SK-N-SH treated with all-trans-retinoic acid at 6 μM for 48 hours (cell line): ENCODE measurements around the gene KDM4B.

Source experiments
- ARNTL ChIP-seq: fragments of 450-650 bp; formaldehyde crosslinking; IDR thresholded peaks from 2 replicates; pipeline ENCODE4 v1.5.0; 2020; ENCODE audit warnings: low read depth, mild to moderate bottlenecking, moderate library complexity, borderline replicate concordance
- ESRRG ChIP-seq: fragments of 250-450 bp; sonication (Bioruptor Pico); IDR thresholded peaks from 2 replicates; pipeline ENCODE4 v1.6.1; 2021; ENCODE audit warnings: mild to moderate bottlenecking
- ISL1 ChIP-seq: fragments of 250-450 bp; sonication (Bioruptor Pico); IDR thresholded peaks from 2 replicates; pipeline ENCODE4 v2.1.2; 2022; ENCODE audit warnings: mild to moderate bottlenecking, moderate library complexity
- OSR1 ChIP-seq: fragments of 250-450 bp; sonication (Bioruptor Pico); IDR thresholded peaks from 2 replicates; pipeline ENCODE4 v1.8.0; 2022; ENCODE audit warnings: moderate library complexity, mild to moderate bottlenecking, inconsistent platforms
- PATZ1 ChIP-seq: fragments of 250-450 bp; sonication (Bioruptor Pico); IDR thresholded peaks from 2 replicates; pipeline ENCODE4 v1.8.0; 2020; ENCODE audit warnings: mild to moderate bottlenecking, moderate library complexity, borderline replicate concordance
- POU6F1 ChIP-seq: fragments of 250-450 bp; sonication (Bioruptor Pico); IDR thresholded peaks from 2 replicates; pipeline ENCODE4 v1.8.0; 2021; ENCODE audit warnings: low read depth, mild to moderate bottlenecking, moderate library complexity, borderline replicate concordance
- PPARA ChIP-seq: fragments of 250-450 bp; sonication (Bioruptor Pico); IDR thresholded peaks from 2 replicates; pipeline ENCODE4 v1.5.0; 2020; ENCODE audit warnings: mild to moderate bottlenecking, borderline replicate concordance
- RARB ChIP-seq: fragments of 250-450 bp; sonication (Bioruptor Pico); IDR thresholded peaks from 2 replicates; pipeline ENCODE4 v1.8.0; 2021; ENCODE audit warnings: mild to moderate bottlenecking, moderate library complexity
- SNAI2 ChIP-seq: fragments of 250-450 bp; sonication (Bioruptor Pico); IDR thresholded peaks from 2 replicates; pipeline ENCODE4 v1.5.0; 2020; ENCODE audit warnings: mild to moderate bottlenecking, moderate library complexity
- ZFP3 ChIP-seq: fragments of 250-450 bp; sonication (Bioruptor Pico); IDR thresholded peaks from 2 replicates; pipeline ENCODE4 v1.5.0; 2020; ENCODE audit warnings: mild to moderate bottlenecking, moderate library complexity
- ZFP30 ChIP-seq: fragments of 450-650 bp; formaldehyde crosslinking; IDR thresholded peaks from 2 replicates; pipeline ENCODE4 v1.5.0; 2022; ENCODE audit warnings: mild to moderate bottlenecking, moderate library complexity
- ZNF70 ChIP-seq: fragments of 450-650 bp; formaldehyde crosslinking; IDR thresholded peaks from 2 replicates; pipeline ENCODE4 v1.5.0; 2020; ENCODE audit warnings: mild to moderate bottlenecking, moderate library complexity

- TF ChIP-seq ZNF70 (CRISPR knock-in tag) (no peak), OSR1 (no peak), POU6F1 (CRISPR knock-in tag) (no peak), RARB (no peak), SNAI2 (CRISPR knock-in tag) (no peak), PATZ1 (no peak), ZFP3 (CRISPR knock-in tag) (no peak), ARNTL (CRISPR knock-in tag) (no peak), ISL1 (CRISPR knock-in tag) (no peak), ESRRG (CRISPR knock-in tag) (no peak), ZFP30 (CRISPR knock-in tag) (no peak), PPARA (no peak)
Measured at GRCh38 chr19:5074407-5074806, 105.5 kb downstream of the KDM4B start.
